PFSK-1 (cell line): ENCODE data around the gene ANHX.

Source experiments
- FOXP2 ChIP-seq: optimal IDR thresholded peaks from 2 replicates; pipeline ENCODE3; 2011; ENCODE audit warnings: borderline replicate concordance, control low read depth, inconsistent platforms; ENCODE audit not compliant: insufficient read depth; ENCODE audit errors: extremely low read length, extremely low read depth
- POLR2AphosphoS5 ChIP-seq: IDR thresholded peaks from 2 replicates; pipeline ENCODE4 v1.6.1; 2012; ENCODE audit warnings: low read depth, mild to moderate bottlenecking, control low read depth, low read length, moderate library complexity
- REST ChIP-seq, 2 experiments: IDR thresholded peaks; 2 replicates each; pipeline versions ENCODE4 v1.6.1 to v1.8.0; 2011 to 2012; ENCODE audit warnings: low read depth in 2 of 2, low read length in 2 of 2, control low read depth in 1 of 2, inconsistent platforms in 1 of 2, mild to moderate bottlenecking in 1 of 2, moderate library complexity in 1 of 2; ENCODE audit not compliant: insufficient read depth in 1 of 2
- TAF1 ChIP-seq: IDR thresholded peaks from 2 replicates; pipeline ENCODE4 v1.6.1; 2012; ENCODE audit warnings: low read length, control low read depth, borderline replicate concordance; ENCODE audit not compliant: insufficient read depth

GRCh38 chr12:133206390-133206789 lies 29.3 kb downstream of the ANHX start:
- TF ChIP-seq TAF1: no peak
- TF ChIP-seq POLR2AphosphoS5: no peak
- TF ChIP-seq FOXP2: no peak
- no peak for TF ChIP-seq REST (IDR thresholded peaks at IDR 0.05; ENCODE audit: insufficient read depth in 1 of 2, low read depth in 2 of 2, low read length in 2 of 2)
